CD14-positive monocyte (primary cell): Measurements from ENCODE around the gene GOSR2. TPM values are rescaled to one million over a fixed set of nuclear protein-coding genes. Genes with fewer than 3 reads are reported as not detected.

ENCODE experiments used
- DNase-seq, 3 donors: peaks; one replicate each; pipeline ENCODE4 v3.0.0-alpha.2; 2011 to 2022
- H2AFZ ChIP-seq: 2 replicates; pipeline ENCODE4 v1.6.0; 2012; ENCODE audit warnings: mild to moderate bottlenecking, low read depth, low read length, inconsistent platforms; ENCODE audit not compliant: insufficient read depth, poor library complexity, severe bottlenecking
- H3K27ac ChIP-seq, 2 donors: 1 replicate in 1 of 2; 2 replicates in 1 of 2; pipeline ENCODE4 v1.5.1; 2012 to 2013; ENCODE audit warnings: low read length in 2 of 2, control low read depth in 1 of 2, inconsistent platforms in 1 of 2, low read depth in 1 of 2, mild to moderate bottlenecking in 1 of 2
- H3K27me3 ChIP-seq, 2 donors: one replicate each; pipeline versions ENCODE4 v1.6.0 to v1.6.1; 2011 to 2013; ENCODE audit warnings: low read length in 2 of 2; ENCODE audit not compliant: control insufficient read depth in 2 of 2, insufficient read depth in 2 of 2
- H3K36me3 ChIP-seq, 2 donors: replicated peaks in 1 of 2; 1 replicate in 1 of 2; 2 replicates in 1 of 2; pipeline versions ENCODE4 v1.5.1 to v1.6.1; 2012 to 2013; ENCODE audit warnings: low read length in 2 of 2, control low read depth in 1 of 2, inconsistent platforms in 1 of 2, mild to moderate bottlenecking in 1 of 2; ENCODE audit not compliant: insufficient read depth in 2 of 2, control insufficient read depth in 1 of 2
- H3K4me1 ChIP-seq, 2 donors: 1 replicate in 1 of 2; 2 replicates in 1 of 2; pipeline versions ENCODE4 v1.5.1 to v1.6.1; 2012 to 2013; ENCODE audit warnings: low read length in 2 of 2, control low read depth in 1 of 2, inconsistent platforms in 1 of 2, mild to moderate bottlenecking in 1 of 2, moderate library complexity in 1 of 2; ENCODE audit not compliant: insufficient read depth in 2 of 2, control insufficient read depth in 1 of 2
- H3K4me2 ChIP-seq: replicated peaks from 2 replicates; pipeline ENCODE3; 2012; ENCODE audit warnings: low read length, moderate library complexity, mild to moderate bottlenecking; ENCODE audit not compliant: poor library complexity, severe bottlenecking; ENCODE audit errors: extremely low read depth
- H3K4me3 ChIP-seq, 3 experiments: fragments of 200-600 bp in 1 of 3; sonication (generic) in 1 of 3; replicated peaks in 1 of 3; 1 replicate in 2 of 3; 2 replicates in 1 of 3; pipeline ENCODE4 v1.5.1; 2011 to 2013; ENCODE audit warnings: low read length in 3 of 3, mild to moderate bottlenecking in 3 of 3, control low read depth in 2 of 3, low read depth in 2 of 3, inconsistent platforms in 1 of 3, moderate library complexity in 1 of 3
- H3K79me2 ChIP-seq: 2 replicates; pipeline ENCODE4 v1.6.0; 2012; ENCODE audit warnings: mild to moderate bottlenecking, control low read depth, inconsistent platforms, low read length, moderate library complexity; ENCODE audit not compliant: insufficient read depth
- H3K9ac ChIP-seq: 2 replicates; pipeline ENCODE4 v1.6.0; 2017; ENCODE audit warnings: low read length, mild to moderate bottlenecking; ENCODE audit not compliant: insufficient read depth, poor library complexity, severe bottlenecking
- H3K9me3 ChIP-seq, 2 donors: replicated peaks in 1 of 2; 1 replicate in 1 of 2; 2 replicates in 1 of 2; pipeline versions ENCODE4 v1.5.1 to v1.6.1; 2012 to 2013; ENCODE audit warnings: low read length in 2 of 2, control low read depth in 1 of 2; ENCODE audit not compliant: control insufficient read depth in 1 of 2, insufficient read depth in 1 of 2
- H4K20me1 ChIP-seq: 2 replicates; pipeline ENCODE4 v1.6.0; 2012; ENCODE audit warnings: mild to moderate bottlenecking, low read length, control low read depth, moderate library complexity; ENCODE audit not compliant: insufficient read depth
- H3K27ac Mint-ChIP-seq, 7 donors: one replicate each; pipeline ENCODE4 v1.8.0; 2020; ENCODE audit warnings: mild to moderate bottlenecking in 7 of 7, mixed read lengths in 7 of 7, moderate library complexity in 6 of 7, inconsistent platforms in 2 of 7
- H3K27me3 Mint-ChIP-seq, 3 donors: one replicate each; pipeline ENCODE4 v1.8.0; 2021 to 2022; ENCODE audit warnings: low read depth in 3 of 3, mild to moderate bottlenecking in 3 of 3, mixed read lengths in 3 of 3, moderate library complexity in 3 of 3, inconsistent platforms in 1 of 3
- H3K36me3 Mint-ChIP-seq, 2 donors: one replicate each; pipeline ENCODE4 v1.8.0; 2020; ENCODE audit warnings: mixed read lengths in 2 of 2, inconsistent platforms in 1 of 2, mild to moderate bottlenecking in 1 of 2
- H3K4me1 Mint-ChIP-seq: one replicate; pipeline ENCODE4 v1.8.0; 2020; ENCODE audit warnings: mild to moderate bottlenecking, mixed read lengths
- H3K4me3 Mint-ChIP-seq, 2 donors: one replicate each; pipeline ENCODE4 v1.8.0; 2020; ENCODE audit warnings: mild to moderate bottlenecking in 2 of 2, mixed read lengths in 2 of 2, moderate library complexity in 1 of 2
- H3K9me3 Mint-ChIP-seq, 7 donors: one replicate each; pipeline ENCODE4 v1.8.0; 2020 to 2022; ENCODE audit warnings: mixed read lengths in 7 of 7, mild to moderate bottlenecking in 6 of 7, moderate library complexity in 6 of 7, inconsistent platforms in 2 of 7
- CTCF ChIP-seq: fragments of 200-600 bp; IDR thresholded peaks from one replicate; pipeline ENCODE4 v1.8.0; 2022; ENCODE audit warnings: antibody characterized with exemption, mild to moderate bottlenecking
- WGBS: methylation state at CpG from one replicate; pipeline ENCODE4 v1.1.5; 2013; ENCODE audit warnings: missing lambda C conversion rate; ENCODE audit not compliant: insufficient coverage; 5-methylcytosine and 5-hydroxymethylcytosine counted together
- intact Hi-C, 2 donors: fragments of 100-400 bp; cut with micrococcal nuclease; formaldehyde crosslinking; loops; one replicate each; pipeline versions ENCODE4 v1.15.0 to v1.15.1; 2023
- polyA plus RNA-seq, 3 donors: library from polyadenylated mRNA; depleted of rRNA in 1 of 3; unstranded in 2 of 3; stranded (reverse) in 1 of 3; fragments of 300-500 nt in 2 of 3; fragments of >200 nt in 1 of 3; fragmentation: Illumina TruSeq in 2 of 3; gene quantifications; 1 replicate in 2 of 3; 2 replicates in 1 of 3; pipeline ENCODE4 v1.2.3, GENCODE V29; 2012 to 2021

The GOSR2 gene
- polyA plus RNA-seq, 3 donors, result 25.2 to 31.1 (median 27.7) TPM

GRCh38 chr17:46876926-46877325 lies 46.0 kb upstream of the GOSR2 start:
- no peaks in the 10 kb centered on the region for H3K9me3 Mint-ChIP-seq
- Histone ChIP-seq H3K4me3 (no peak overlapping the region), H3K27me3 (no peaks in the 10 kb centered on the region), H3K9me3 (no peaks in the 10 kb centered on the region), H3K9ac (no peak overlapping the region), H4K20me1 (no peaks in the 10 kb centered on the region), H3K27ac (peak overlapping the region in 1 of 2 donors; percentile 83), H3K4me2 (no peak overlapping the region), H2AFZ (peak overlapping the region; percentile 66), H3K4me1 (peaks cover 41 to 44% of the 10 kb centered on the region in 2 donors), H3K79me2 (no peaks in the 10 kb centered on the region), H3K36me3 (no peaks in the 10 kb centered on the region)
- peak overlapping the region in 1 of 7 donors; percentile 66 for H3K27ac Mint-ChIP-seq
- H3K4me1 Mint-ChIP-seq, result peaks cover 44% of the 10 kb centered on the region
- no peak for TF ChIP-seq CTCF
- no peak for DNase-seq
- 92% methylated on average over 2 of the region's 4 CpGs for WGBS
- H3K36me3 Mint-ChIP-seq, result no peaks in the 10 kb centered on the region
- H3K27me3 Mint-ChIP-seq, result peaks cover 0 to 4% (median 4%) of the 10 kb centered on the region in 3 donors
- H3K4me3 Mint-ChIP-seq, result no peak overlapping the region
- intact Hi-C loops, result no loop called here

- Mint-ChIP-seq H3K27ac (peak overlapping the region in 6 of 7 donors; percentile 9 to 86 (median 71)), H3K9me3 (no peaks in the 10 kb centered on the region), H3K4me3 (peak overlapping the region in 1 of 2 donors; percentile 80), H3K4me1 (peaks cover 44% of the 10 kb centered on the region), H3K27me3 (peaks cover 0 to 5% (median 4%) of the 10 kb centered on the region in 3 donors), H3K36me3 (no peaks in the 10 kb centered on the region)
- peak overlapping the region; percentile 56 for H3K4me2 ChIP-seq
- peaks cover 41 to 44% of the 10 kb centered on the region in 2 donors for H3K4me1 ChIP-seq
- H3K27me3 ChIP-seq, result no peaks in the 10 kb centered on the region
- peak overlapping the region in 1 of 3 experiments; percentile 52 for H3K4me3 ChIP-seq
- no peak for TF ChIP-seq CTCF
- WGBS, result 45% methylated on average over 4 of the region's 6 CpGs
- no peaks in the 10 kb centered on the region for H3K79me2 ChIP-seq
- H3K36me3 ChIP-seq, result no peaks in the 10 kb centered on the region
- intact Hi-C loops, result no loop called here
- peak overlapping the region; percentile 66 for H2AFZ ChIP-seq
- H3K9me3 ChIP-seq, result no peaks in the 10 kb centered on the region
- H3K27ac ChIP-seq, result peak overlapping the region; percentile 68 to 83
- peak in 2 of 3 donors; percentile 20 to 42 for DNase-seq
- peak overlapping the region; percentile 30 for H3K9ac ChIP-seq
- no peaks in the 10 kb centered on the region for H4K20me1 ChIP-seq
These were observed 45.5 kb upstream of the GOSR2 start for GRCh38 chr17:46877466-46877865.
